CD4-positive, alpha-beta T cell (primary cell): ENCODE measurements around the gene MAN2A1. TPM values are rescaled to one million over a fixed set of nuclear protein-coding genes. Genes with fewer than 3 reads are reported as not detected.

Experiments
- ATAC-seq: fragments of 200-7000 bp; cut with Tn5 transposase; one replicate; pipeline ENCODE4 v1.10.0; 2022; ENCODE audit warnings: mild to moderate bottlenecking; ENCODE audit not compliant: poor library complexity
- CTCF ChIA-PET: fragments of 350-600 bp; sonication (Branson Sonifier 250); formaldehyde crosslinking; loops from one replicate; lab custom pipeline; 2021; ENCODE audit warnings: antibody characterized with exemption, inconsistent platforms; lab: Charles Lee
- POLR2A ChIA-PET: fragments of 350-600 bp; sonication (Branson Sonifier 250); formaldehyde crosslinking; loops from one replicate; lab custom pipeline; 2021; ENCODE audit warnings: antibody characterized with exemption, inconsistent platforms; lab: Charles Lee
- DNase-seq, 14 experiments: peaks; one replicate each; pipeline ENCODE4 v3.0.0-alpha.2; 2013 to 2020; ENCODE audit warnings: mixed read lengths in 2 of 14
- H3K27ac ChIP-seq, 2 donors: one replicate each; pipeline versions ENCODE4 v1.5.1 to v1.7.0; 2013; ENCODE audit warnings: low read length in 2 of 2, low read depth in 1 of 2, mild to moderate bottlenecking in 1 of 2
- H3K27me3 ChIP-seq, 2 experiments: 1 replicate in 1 of 2; 2 replicates in 1 of 2; pipeline versions ENCODE4 v1.6.1 to v1.7.0; 2013; ENCODE audit warnings: low read length in 2 of 2, control low read depth in 1 of 2, mild to moderate bottlenecking in 1 of 2, moderate library complexity in 1 of 2; ENCODE audit not compliant: insufficient read depth in 2 of 2, control insufficient read depth in 1 of 2
- H3K36me3 ChIP-seq: one replicate; pipeline ENCODE4 v1.6.1; 2013; ENCODE audit warnings: low read length, control low read depth; ENCODE audit not compliant: insufficient read depth
- H3K4me1 ChIP-seq: one replicate; pipeline ENCODE4 v1.6.1; 2013; ENCODE audit warnings: low read length, control low read depth; ENCODE audit not compliant: insufficient read depth
- H3K4me3 ChIP-seq: one replicate; pipeline ENCODE4 v1.5.1; 2013; ENCODE audit warnings: mild to moderate bottlenecking, low read length, moderate library complexity
- H3K9me3 ChIP-seq, 2 experiments: 1 replicate in 1 of 2; 2 replicates in 1 of 2; pipeline versions ENCODE4 v1.6.1 to v1.7.0; 2013; ENCODE audit warnings: low read length in 2 of 2, mild to moderate bottlenecking in 2 of 2, control low read depth in 1 of 2, moderate library complexity in 1 of 2; ENCODE audit not compliant: control insufficient read depth in 1 of 2, insufficient read depth in 1 of 2
- H3K27ac Mint-ChIP-seq: one replicate; pipeline ENCODE4 v1.8.0; 2020; ENCODE audit warnings: mixed read lengths
- H3K27me3 Mint-ChIP-seq: one replicate; pipeline ENCODE4 v1.8.0; 2021; ENCODE audit warnings: mixed read lengths
- H3K36me3 Mint-ChIP-seq: one replicate; pipeline ENCODE4 v1.8.0; 2021; ENCODE audit warnings: low read depth, mixed read lengths
- H3K4me1 Mint-ChIP-seq: one replicate; pipeline ENCODE4 v1.8.0; 2021; ENCODE audit warnings: low read depth, mixed read lengths
- H3K4me3 Mint-ChIP-seq: one replicate; pipeline ENCODE4 v1.8.0; 2020; ENCODE audit warnings: mild to moderate bottlenecking, mixed read lengths
- H3K9me3 Mint-ChIP-seq: one replicate; pipeline ENCODE4 v1.8.0; 2020; ENCODE audit warnings: mixed read lengths
- intact Hi-C, 2 experiments: fragments of 100-400 bp; cut with DNase I in 1 of 2; cut with micrococcal nuclease in 1 of 2; formaldehyde crosslinking; loops; one replicate each; pipeline versions ENCODE4 v1.15.1 to v1.9.0; 2023 to 2025; cut with DNase I, micrococcal nuclease
- total RNA-seq, 174 experiments: library from RNA in 2 of 174; stranded (reverse) in 2 of 174; gene quantifications; one replicate each; pipeline ENCODE4 v1.2.3 and lab custom pipeline; 2021 to 2026
- TF ChIP-seq, protein P1 (sequence below): fragments of 200-600 bp; IDR thresholded peaks from one replicate; pipeline ENCODE4 v1.8.0; 2022; ENCODE audit warnings: antibody characterized with exemption, mild to moderate bottlenecking

MAN2A1 gene
- total RNA-seq, 2 experiments from 2014 or later = 50.6 to 52.7 TPM

DNA sequence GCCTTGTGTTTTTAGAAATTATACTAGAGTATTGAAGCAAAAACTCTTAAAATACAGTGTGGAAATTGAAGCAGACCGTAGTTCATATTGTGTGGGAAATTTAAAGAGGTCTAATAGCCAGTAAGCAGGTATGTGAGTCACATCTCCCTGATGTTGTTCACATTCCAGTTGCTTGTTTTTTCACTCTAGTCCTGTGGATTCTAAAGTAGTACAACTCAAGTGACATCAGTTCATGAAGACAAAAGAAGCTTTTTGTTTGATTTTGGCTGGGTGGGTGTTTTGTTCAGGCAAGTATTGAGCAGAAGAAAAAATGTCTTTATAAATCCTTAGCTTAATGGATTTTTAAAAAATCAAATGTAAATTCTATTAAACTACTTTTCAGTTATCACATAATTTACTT lies 216.2 kb downstream of the MAN2A1 start:
- DNase-seq (no peak), ATAC-seq (no peak)
- no peaks in the 10 kb centered on the region for H3K9me3 Mint-ChIP-seq
- no peaks in the 10 kb centered on the region for H3K4me1 Mint-ChIP-seq
- intact Hi-C loops = no loop called here
- TF ChIP-seq, protein P1, sequence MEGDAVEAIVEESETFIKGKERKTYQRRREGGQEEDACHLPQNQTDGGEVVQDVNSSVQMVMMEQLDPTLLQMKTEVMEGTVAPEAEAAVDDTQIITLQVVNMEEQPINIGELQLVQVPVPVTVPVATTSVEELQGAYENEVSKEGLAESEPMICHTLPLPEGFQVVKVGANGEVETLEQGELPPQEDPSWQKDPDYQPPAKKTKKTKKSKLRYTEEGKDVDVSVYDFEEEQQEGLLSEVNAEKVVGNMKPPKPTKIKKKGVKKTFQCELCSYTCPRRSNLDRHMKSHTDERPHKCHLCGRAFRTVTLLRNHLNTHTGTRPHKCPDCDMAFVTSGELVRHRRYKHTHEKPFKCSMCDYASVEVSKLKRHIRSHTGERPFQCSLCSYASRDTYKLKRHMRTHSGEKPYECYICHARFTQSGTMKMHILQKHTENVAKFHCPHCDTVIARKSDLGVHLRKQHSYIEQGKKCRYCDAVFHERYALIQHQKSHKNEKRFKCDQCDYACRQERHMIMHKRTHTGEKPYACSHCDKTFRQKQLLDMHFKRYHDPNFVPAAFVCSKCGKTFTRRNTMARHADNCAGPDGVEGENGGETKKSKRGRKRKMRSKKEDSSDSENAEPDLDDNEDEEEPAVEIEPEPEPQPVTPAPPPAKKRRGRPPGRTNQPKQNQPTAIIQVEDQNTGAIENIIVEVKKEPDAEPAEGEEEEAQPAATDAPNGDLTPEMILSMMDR = no peak
- H3K4me1 ChIP-seq = no peaks in the 10 kb centered on the region
- H3K36me3 ChIP-seq = no peaks in the 10 kb centered on the region
- H3K36me3 Mint-ChIP-seq = no peaks in the 10 kb centered on the region
- H3K27me3 ChIP-seq = no peaks in the 10 kb centered on the region
- ChIA-PET CTCF (no interaction called here), POLR2A (interaction anchor here (0.7 to 1.6 kb wide), 2 partner anchors 16 to 50 kb away, joined by 3 to 5 read pairs; no protein-coding TSS in a partner anchor)
- no peak overlapping the region for H3K27ac ChIP-seq
- no peaks in the 10 kb centered on the region for H3K9me3 ChIP-seq
- no peak overlapping the region for H3K27ac Mint-ChIP-seq
- H3K27me3 Mint-ChIP-seq = no peaks in the 10 kb centered on the region
- no peak overlapping the region for H3K4me3 ChIP-seq
- H3K4me3 Mint-ChIP-seq = no peak overlapping the region

DNA sequence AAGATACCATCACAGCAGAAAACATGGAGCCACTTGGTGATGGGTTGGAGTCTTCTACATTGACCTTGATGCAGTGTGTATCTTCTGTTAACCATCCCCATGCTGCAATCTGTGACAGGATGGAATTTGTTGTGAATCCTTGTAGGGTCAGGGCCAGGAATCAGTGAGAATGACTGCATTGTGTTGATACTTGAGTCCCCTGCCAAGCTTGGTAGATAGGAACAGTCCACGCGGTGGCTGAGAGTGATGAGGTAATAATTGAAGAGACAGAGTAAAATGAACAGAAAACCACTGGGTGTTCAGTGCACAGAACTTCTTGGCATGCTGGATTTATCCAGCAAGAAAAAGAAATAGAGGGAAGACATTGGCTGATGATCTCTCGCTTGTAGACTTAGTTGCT lies 217.5 kb downstream of the MAN2A1 start:
- no peak for DNase-seq
- H3K27me3 Mint-ChIP-seq = no peaks in the 10 kb centered on the region
- H3K27me3 ChIP-seq = no peaks in the 10 kb centered on the region
- TF ChIP-seq, protein P1 = no peak
- intact Hi-C loops = no loop called here
- no peaks in the 10 kb centered on the region for H3K4me1 ChIP-seq
- no peak overlapping the region for H3K27ac ChIP-seq
- H3K27ac Mint-ChIP-seq = no peak overlapping the region
- H3K9me3 ChIP-seq = no peaks in the 10 kb centered on the region
- CTCF ChIA-PET = no interaction called here
- ATAC-seq = no peak
- no peaks in the 10 kb centered on the region for H3K9me3 Mint-ChIP-seq
- no peak overlapping the region for H3K4me3 Mint-ChIP-seq
- H3K36me3 Mint-ChIP-seq = no peaks in the 10 kb centered on the region
- no peak overlapping the region for H3K4me3 ChIP-seq
- POLR2A ChIA-PET = no interaction called here
- no peaks in the 10 kb centered on the region for H3K36me3 ChIP-seq
- H3K4me1 Mint-ChIP-seq = no peaks in the 10 kb centered on the region

DNA sequence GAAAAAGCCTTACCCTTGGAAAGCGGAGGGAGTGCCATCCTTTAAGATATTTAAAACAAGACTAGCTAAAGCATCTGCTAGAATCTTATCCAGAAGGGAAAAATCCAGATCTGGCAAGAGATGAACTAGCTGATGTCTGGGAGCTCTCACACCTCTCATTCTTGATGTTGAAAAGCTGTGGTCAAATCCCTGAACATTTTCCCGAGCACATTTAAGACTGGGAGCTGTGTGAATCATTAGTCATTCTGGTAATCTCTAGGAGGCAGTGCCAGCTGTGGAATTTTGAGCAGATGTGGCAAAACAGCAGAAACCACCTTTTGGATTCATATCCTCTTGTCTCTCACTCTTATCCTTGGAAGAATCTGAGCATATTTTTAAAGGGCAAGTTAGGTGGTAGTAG lies 218.0 kb downstream of the MAN2A1 start:
- no peak overlapping the region for H3K4me3 Mint-ChIP-seq
- H3K27me3 ChIP-seq = no peaks in the 10 kb centered on the region
- H3K36me3 ChIP-seq = no peaks in the 10 kb centered on the region
- no peak overlapping the region for H3K4me3 ChIP-seq
- no peaks in the 10 kb centered on the region for H3K9me3 Mint-ChIP-seq
- no peak overlapping the region for H3K27ac ChIP-seq
- no peak overlapping the region for H3K27ac Mint-ChIP-seq
- TF ChIP-seq, protein P1 = no peak
- no peaks in the 10 kb centered on the region for H3K36me3 Mint-ChIP-seq
- CTCF ChIA-PET = no interaction called here
- H3K27me3 Mint-ChIP-seq = no peaks in the 10 kb centered on the region
- intact Hi-C loops = no loop called here
- H3K9me3 ChIP-seq = no peaks in the 10 kb centered on the region
- no peak for ATAC-seq
- peaks cover 5% of the 10 kb centered on the region for H3K4me1 Mint-ChIP-seq
- POLR2A ChIA-PET = interaction anchor here (0.6 kb wide), 1 partner anchor 156 kb away, joined by 4 read pairs; no protein-coding TSS in a partner anchor
- H3K4me1 ChIP-seq = no peaks in the 10 kb centered on the region
- no peak for DNase-seq
